Prostate gland (tissue), 2 donors: ENCODE measurements around the gene YBX2. TPM values are rescaled to one million over a fixed set of nuclear protein-coding genes. Genes with fewer than 3 reads are reported as not detected.
A peak's percentile ranks its signal among the peaks of the same experiment; 100 is the strongest.

Experiments
- DNase-seq: peaks from one replicate; pipeline ENCODE4 v3.0.0-alpha.2; 2019; ENCODE audit warnings: low spot score
- H3K27ac ChIP-seq, 2 donors: fragments of 200-600 bp; sonication (generic); 2 replicates each; pipeline ENCODE4 v1.5.1; 2017 to 2019
- H3K27me3 ChIP-seq: fragments of 200-600 bp; sonication (generic); replicated peaks from 2 replicates; pipeline ENCODE4 v1.5.1; 2019; ENCODE audit not compliant: insufficient read depth
- H3K36me3 ChIP-seq, 2 donors: fragments of 200-600 bp; sonication (generic); 1 replicate in 1 of 2; 2 replicates in 1 of 2; pipeline versions ENCODE4 v1.5.1 to v1.8.1; 2017 to 2019
- H3K4me1 ChIP-seq: fragments of 200-600 bp; sonication (generic); replicated peaks from 2 replicates; pipeline ENCODE4 v1.5.1; 2019
- H3K4me3 ChIP-seq, 2 donors: fragments of 200-600 bp; sonication (generic); 2 replicates each; pipeline ENCODE4 v1.5.1; 2017 to 2019
- H3K9me3 ChIP-seq: fragments of 200-600 bp; sonication (generic); 2 replicates; pipeline ENCODE4 v1.5.1; 2017
- CTCF ChIP-seq, 4 experiments: fragments of 200-600 bp in 2 of 4; fragments of 450-650 bp in 2 of 4; sonication (generic) in 2 of 4; IDR thresholded peaks; 1 replicate in 3 of 4; 2 replicates in 1 of 4; pipeline ENCODE4 v1.5.1; 2016 to 2019; ENCODE audit warnings: antibody characterized with exemption in 4 of 4, mild to moderate bottlenecking in 2 of 4, moderate library complexity in 2 of 4
- POLR2A ChIP-seq: fragments of 450-650 bp; IDR thresholded peaks from one replicate; pipeline ENCODE4 v1.6.1; 2016; ENCODE audit warnings: antibody characterized with exemption, mild to moderate bottlenecking
- POLR2AphosphoS5 ChIP-seq: sonication (generic); formaldehyde crosslinking; IDR thresholded peaks from one replicate; pipeline ENCODE4 v1.6.1; 2017; ENCODE audit warnings: antibody characterized with exemption
- WGBS: methylation state at CpG from one replicate; pipeline ENCODE4 v1.1.5; 2018; 5-methylcytosine and 5-hydroxymethylcytosine counted together
- intact Hi-C: fragments of 100-400 bp; cut with DNase I; formaldehyde crosslinking; loops from one replicate; pipeline ENCODE4 v1.14.2; 2022
- total RNA-seq, 2 donors: library from RNA; depleted of rRNA; stranded (reverse); fragments of >200 nt; gene quantifications; one replicate each; pipeline ENCODE4 v1.1.0, GENCODE V29; 2016

The YBX2 gene
- total RNA-seq, 2 donors from 2014 or later: 0.64 to 49.1 TPM

GRCh38 chr17:7241783-7242716, 52.4 kb downstream of the YBX2 start, which contains the start of gene GABARAP:
TSS of gene GABARAP (minus strand) at chr17:7242449. CDS start at chr17:7242330, 119 bp downstream.
- WGBS: under 1% methylated on average over 58 of the region's 62 CpGs
- Histone ChIP-seq H3K27me3 (no peaks in the 10 kb centered on the region), H3K4me3 (peak within 1 kb of the TSS; percentile 76 to 84), H3K4me1 (peaks cover 14% of the 10 kb centered on the region), H3K9me3 (no peaks in the 10 kb centered on the region), H3K36me3 (peaks cover 0 to 18% of the 10 kb centered on the region in 2 donors), H3K27ac (peak within 1 kb of the TSS; percentile 98)
- peak; percentile 93 for DNase-seq
- TF ChIP-seq POLR2AphosphoS5 (peak; percentile 21), POLR2A (peak; percentile 76), CTCF (IDR thresholded peaks at IDR 0.05) (peak in 1 of 4 experiments; percentile 6)
- intact Hi-C loops: no loop called here

GRCh38 chr17:7241090-7241733, 53.2 kb downstream of the YBX2 start:
- peak overlapping the region; percentile 76 to 84 for H3K4me3 ChIP-seq
- peaks cover 14% of the 10 kb centered on the region for H3K4me1 ChIP-seq
- H3K27ac ChIP-seq: peak overlapping the region; percentile 98
- TF ChIP-seq CTCF (IDR thresholded peaks at IDR 0.05) (no peak), POLR2AphosphoS5 (no peak), POLR2A (no peak)
- WGBS: 23% methylated on average over 9 of the region's 9 CpGs
- no peaks in the 10 kb centered on the region for H3K9me3 ChIP-seq
- no peak for DNase-seq
- intact Hi-C loops: no loop called here
- peaks cover 0 to 18% of the 10 kb centered on the region in 2 donors for H3K36me3 ChIP-seq
- no peaks in the 10 kb centered on the region for H3K27me3 ChIP-seq

GRCh38 chr17:7240375-7240774, 54.1 kb downstream of the YBX2 start:
- 64% methylated on average over 4 of the region's 4 CpGs for WGBS
- Histone ChIP-seq H3K36me3 (peaks cover 0 to 12% of the 10 kb centered on the region in 2 donors), H3K27me3 (no peaks in the 10 kb centered on the region), H3K27ac (peak overlapping the region; percentile 98), H3K4me1 (peaks cover 14% of the 10 kb centered on the region), H3K4me3 (peak overlapping the region in 1 of 2 donors; percentile 76), H3K9me3 (no peaks in the 10 kb centered on the region)
- DNase-seq: no peak
- intact Hi-C loops: no loop called here
- no peak for TF ChIP-seq POLR2AphosphoS5
- no peak for TF ChIP-seq CTCF (IDR thresholded peaks at IDR 0.05)
- TF ChIP-seq POLR2A: no peak

GRCh38 chr17:7239091-7240027, 55.1 kb downstream of the YBX2 start, which contains the start of gene PHF23:
TSS of gene PHF23 (minus strand) at chr17:7239457. CDS start at chr17:7239279, 178 bp downstream.
- intact Hi-C loops: loop anchor here (10.0 kb wide), 1 partner anchor 595 kb away; the partner anchor contains the start of gene KDM6B
- peaks cover 18% of the 10 kb centered on the region for H3K4me1 ChIP-seq
- under 1% methylated on average over 70 of the region's 72 CpGs for WGBS

More at GRCh38 chr17:7239091-7240027, 55.1 kb downstream of the YBX2 start, which contains the start of gene PHF23:
- peak; percentile 99 for DNase-seq
- Histone ChIP-seq H3K9me3 (no peaks in the 10 kb centered on the region), H3K4me3 (peak within 1 kb of the TSS; percentile 94 to 100), H3K36me3 (peaks cover 0 to 10% of the 10 kb centered on the region in 2 donors), H3K27me3 (no peaks in the 10 kb centered on the region), H3K27ac (peak within 1 kb of the TSS; percentile 98 to 99)
- peak in 3 of 4 experiments; percentile 27 to 78 (median 33) for TF ChIP-seq CTCF (IDR thresholded peaks at IDR 0.05)
- TF ChIP-seq POLR2AphosphoS5: peak; percentile 99
- TF ChIP-seq POLR2A: peak; percentile 89
